ENCODE data around the gene TRIP10. TPM values are rescaled to one million over a fixed set of nuclear protein-coding genes. Genes with fewer than 3 reads are reported as not detected.
"Not testable (repeated sequence)": the region's sequence is repeated elsewhere in the genome, so short reads cannot be mapped to it uniquely, and the experiment has no call there.

The TRIP10 gene
- total and polyA plus RNA-seq, 5 donors from 2014 or later, result 0.37 to 2.6 (median 0.44) TPM; not detected in 1

DNA sequence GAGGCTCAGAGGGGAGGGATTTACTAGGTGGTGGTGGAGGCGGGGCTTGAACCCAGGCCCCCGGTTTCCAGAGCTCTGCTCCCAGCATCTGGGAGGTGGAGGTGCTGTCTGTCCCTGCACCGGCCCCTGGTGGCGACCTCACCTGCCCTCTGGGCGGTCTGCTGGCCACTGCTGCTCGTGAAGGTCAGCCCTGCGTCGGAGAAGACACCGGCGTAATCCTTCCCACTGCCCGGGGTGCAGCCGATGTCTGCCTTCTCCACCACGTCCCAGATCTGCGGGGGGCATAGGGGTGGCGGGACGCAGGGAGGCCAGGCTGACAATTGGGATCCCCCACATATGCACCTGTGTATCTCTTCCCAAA, 31.8 kb upstream of the TRIP10 start:
- H3K27ac Mint-ChIP-seq, result no peak overlapping the region
- H3K4me1 Mint-ChIP-seq, result peaks cover 0 to 21% (median 5%) of the 10 kb centered on the region in 4 donors

GRCh38 chr19:6708346-6708745, 31.1 kb upstream of the TRIP10 start:
- Histone ChIP-seq H3K27me3 (ENCODE audit: control insufficient read depth, insufficient read depth, low read length) (peaks cover 5% of the 10 kb centered on the region), H3K36me3 (ENCODE audit: control insufficient read depth, insufficient read depth, low read length) (no peaks in the 10 kb centered on the region), H3K4me1 (ENCODE audit: control insufficient read depth, insufficient read depth, low read length, poor library complexity, severe bottlenecking) (peaks cover 6% of the 10 kb centered on the region), H3K27ac (ENCODE audit: insufficient read depth, low read length, poor library complexity, severe bottlenecking) (no peak overlapping the region), H3K9me3 (ENCODE audit: control insufficient read depth in 2 of 2, low read length in 2 of 2) (no peaks in the 10 kb centered on the region), H3K4me3 (ENCODE audit: low read depth, low read length) (no peak overlapping the region)
- H3K36me3 Mint-ChIP-seq, result no peaks in the 10 kb centered on the region
- H3K27me3 Mint-ChIP-seq, result peaks cover 40% of the 10 kb centered on the region
- no peak overlapping the region for H3K4me3 Mint-ChIP-seq
- peaks cover 0 to 21% (median 5%) of the 10 kb centered on the region in 4 donors for H3K4me1 Mint-ChIP-seq
- no peak for ATAC-seq (ENCODE audit: low read depth in 2 of 2)
- H3K9me3 Mint-ChIP-seq, result peaks cover 0 to 5% (median 0%) of the 10 kb centered on the region in 7 donors
- DNase-seq, result no peak
- H3K27ac Mint-ChIP-seq, result no peak overlapping the region

More for the DNA sequence above, 31.8 kb upstream of the TRIP10 start:
- Mint-ChIP-seq H3K27me3 (peaks cover 40% of the 10 kb centered on the region), H3K9me3 (peaks cover 0 to 5% (median 0%) of the 10 kb centered on the region in 7 donors), H3K4me3 (no peak overlapping the region), H3K36me3 (no peaks in the 10 kb centered on the region)
- ATAC-seq (ENCODE audit: low read depth in 2 of 2) (no peak), DNase-seq (no peak)
- Histone ChIP-seq H3K4me1 (ENCODE audit: control insufficient read depth, insufficient read depth, low read length, poor library complexity, severe bottlenecking) (peaks cover 6% of the 10 kb centered on the region), H3K27ac (ENCODE audit: insufficient read depth, low read length, poor library complexity, severe bottlenecking) (no peak overlapping the region), H3K36me3 (ENCODE audit: control insufficient read depth, insufficient read depth, low read length) (no peaks in the 10 kb centered on the region), H3K4me3 (ENCODE audit: low read depth, low read length) (no peak overlapping the region), H3K9me3 (ENCODE audit: control insufficient read depth in 2 of 2, low read length in 2 of 2) (no peaks in the 10 kb centered on the region), H3K27me3 (ENCODE audit: control insufficient read depth, insufficient read depth, low read length) (peaks cover 5% of the 10 kb centered on the region)

- not testable (repeated sequence) for H3K27ac ChIP-seq (ENCODE audit: insufficient read depth, low read length, poor library complexity, severe bottlenecking); H3K4me3 Mint-ChIP-seq; H3K27ac Mint-ChIP-seq; H3K4me1 ChIP-seq (ENCODE audit: control insufficient read depth, insufficient read depth, low read length, poor library complexity, severe bottlenecking); DNase-seq; H3K27me3 ChIP-seq (ENCODE audit: control insufficient read depth, insufficient read depth, low read length); H3K36me3 ChIP-seq (ENCODE audit: control insufficient read depth, insufficient read depth, low read length); H3K9me3 ChIP-seq (ENCODE audit: control insufficient read depth in 2 of 2, low read length in 2 of 2); H3K4me3 ChIP-seq (ENCODE audit: low read depth, low read length); H3K9me3 Mint-ChIP-seq; ATAC-seq (ENCODE audit: low read depth in 2 of 2); H3K36me3 Mint-ChIP-seq
- peaks cover 40% of the 10 kb centered on the region for H3K27me3 Mint-ChIP-seq
- H3K4me1 Mint-ChIP-seq, result peaks cover 0 to 21% (median 5%) of the 10 kb centered on the region in 4 donors
These were observed 30.6 kb upstream of the TRIP10 start for GRCh38 chr19:6708913-6709312.

DNA sequence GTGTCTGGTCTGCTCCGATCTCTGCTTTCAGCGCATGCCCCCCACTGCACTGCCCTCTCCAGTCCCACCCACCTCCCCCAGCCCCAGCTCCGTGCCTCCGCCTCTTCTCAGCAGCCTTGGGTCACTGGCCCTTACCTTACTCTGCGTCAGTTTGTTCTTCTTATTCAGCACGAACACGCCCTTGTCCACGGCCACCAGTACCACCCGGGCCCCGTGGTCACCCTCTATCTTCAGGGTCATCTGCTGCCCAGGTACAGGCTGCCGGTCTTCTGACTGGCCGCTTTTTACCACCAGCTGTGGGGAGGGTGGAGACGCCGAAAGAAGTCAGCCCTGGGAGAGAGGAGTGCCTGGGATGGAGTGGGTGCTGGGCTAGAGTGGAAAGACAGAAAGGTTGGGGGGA, 29.9 kb upstream of the TRIP10 start:
- Mint-ChIP-seq H3K27ac (no peak overlapping the region), H3K9me3 (peaks cover 0 to 5% (median 0%) of the 10 kb centered on the region in 7 donors)

DNA sequence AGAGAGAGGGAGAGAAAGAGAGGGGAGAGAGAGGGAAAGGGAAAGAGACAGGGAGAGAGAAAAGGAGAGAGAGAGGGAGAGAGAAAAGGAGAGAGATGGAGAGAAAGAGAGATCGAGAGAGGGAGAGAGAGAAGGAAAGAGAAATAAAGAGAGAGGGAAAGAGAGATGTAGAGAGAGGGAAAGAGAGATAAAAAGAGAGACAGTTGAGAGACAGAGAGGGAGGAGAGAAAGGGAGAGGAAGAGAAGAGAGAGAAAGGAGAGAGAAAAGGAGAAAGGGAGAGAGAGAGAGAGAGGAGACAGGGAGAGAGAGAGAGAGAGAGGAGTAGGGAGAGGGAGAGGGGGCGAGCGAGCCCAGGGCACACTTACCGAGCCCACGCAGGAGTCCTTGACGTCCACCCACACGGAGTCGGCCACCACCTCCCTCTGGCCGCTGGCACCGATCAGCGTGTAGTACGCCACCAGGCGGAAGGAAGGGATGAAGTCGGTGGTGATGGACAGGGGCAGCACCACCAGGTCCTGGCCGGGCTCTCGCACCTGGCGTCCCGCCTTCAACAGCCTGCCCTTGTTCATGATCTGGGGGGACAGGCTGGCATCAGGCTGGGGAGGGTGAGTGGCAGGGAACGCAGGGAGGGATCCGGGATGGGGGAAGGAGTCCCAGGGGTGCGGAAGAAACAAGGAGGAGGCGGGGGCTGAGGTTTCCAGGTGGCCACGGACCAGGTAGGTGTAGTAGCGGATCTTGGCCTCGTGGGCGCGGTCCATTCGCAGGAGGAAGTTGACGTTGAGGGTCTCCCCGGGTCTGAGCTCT, 29.0 kb upstream of the TRIP10 start:
- Mint-ChIP-seq H3K36me3 (no peaks in the 10 kb centered on the region), H3K4me3 (no peak overlapping the region), H3K27ac (no peak overlapping the region), H3K9me3 (peaks cover 0 to 5% (median 0%) of the 10 kb centered on the region in 7 donors), H3K27me3 (peaks cover 40% of the 10 kb centered on the region), H3K4me1 (peaks cover 0 to 21% (median 5%) of the 10 kb centered on the region in 4 donors)
- Histone ChIP-seq H3K36me3 (ENCODE audit: control insufficient read depth, insufficient read depth, low read length) (no peaks in the 10 kb centered on the region), H3K27me3 (ENCODE audit: control insufficient read depth, insufficient read depth, low read length) (peaks cover 5% of the 10 kb centered on the region), H3K4me1 (ENCODE audit: control insufficient read depth, insufficient read depth, low read length, poor library complexity, severe bottlenecking) (peaks cover 6% of the 10 kb centered on the region), H3K4me3 (ENCODE audit: low read depth, low read length) (no peak overlapping the region), H3K9me3 (ENCODE audit: control insufficient read depth in 2 of 2, low read length in 2 of 2) (no peaks in the 10 kb centered on the region), H3K27ac (ENCODE audit: insufficient read depth, low read length, poor library complexity, severe bottlenecking) (no peak overlapping the region)
- ATAC-seq (ENCODE audit: low read depth in 2 of 2), result no peak
- DNase-seq, result no peak

More for the DNA sequence above, 29.9 kb upstream of the TRIP10 start:
- no peak for DNase-seq
- Histone ChIP-seq H3K4me1 (ENCODE audit: control insufficient read depth, insufficient read depth, low read length, poor library complexity, severe bottlenecking) (peaks cover 6% of the 10 kb centered on the region), H3K27me3 (ENCODE audit: control insufficient read depth, insufficient read depth, low read length) (peaks cover 5% of the 10 kb centered on the region), H3K36me3 (ENCODE audit: control insufficient read depth, insufficient read depth, low read length) (no peaks in the 10 kb centered on the region), H3K27ac (ENCODE audit: insufficient read depth, low read length, poor library complexity, severe bottlenecking) (no peak overlapping the region), H3K4me3 (ENCODE audit: low read depth, low read length) (no peak overlapping the region), H3K9me3 (ENCODE audit: control insufficient read depth in 2 of 2, low read length in 2 of 2) (no peaks in the 10 kb centered on the region)
- no peak for ATAC-seq (ENCODE audit: low read depth in 2 of 2)
- Mint-ChIP-seq H3K4me3 (no peak overlapping the region), H3K27me3 (peaks cover 40% of the 10 kb centered on the region), H3K4me1 (peaks cover 0 to 21% (median 5%) of the 10 kb centered on the region in 4 donors), H3K36me3 (no peaks in the 10 kb centered on the region)

DNA sequence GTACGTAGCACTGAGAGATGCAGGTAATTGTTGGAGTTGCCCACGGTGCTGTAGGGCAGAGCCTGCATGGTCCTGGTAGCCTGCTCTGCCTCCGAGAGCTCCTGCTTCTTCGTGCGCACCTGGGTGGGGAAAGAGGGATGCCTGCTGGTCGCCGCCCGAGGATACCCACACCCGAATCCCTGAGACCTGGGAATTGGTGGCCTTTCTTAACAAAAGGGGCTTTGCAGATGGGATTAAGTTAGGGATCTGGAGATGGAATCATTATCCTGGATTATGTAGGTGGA, 28.5 kb upstream of the TRIP10 start:
- Mint-ChIP-seq H3K4me1 (peaks cover 0 to 21% (median 5%) of the 10 kb centered on the region in 4 donors), H3K27ac (no peak overlapping the region)

DNA sequence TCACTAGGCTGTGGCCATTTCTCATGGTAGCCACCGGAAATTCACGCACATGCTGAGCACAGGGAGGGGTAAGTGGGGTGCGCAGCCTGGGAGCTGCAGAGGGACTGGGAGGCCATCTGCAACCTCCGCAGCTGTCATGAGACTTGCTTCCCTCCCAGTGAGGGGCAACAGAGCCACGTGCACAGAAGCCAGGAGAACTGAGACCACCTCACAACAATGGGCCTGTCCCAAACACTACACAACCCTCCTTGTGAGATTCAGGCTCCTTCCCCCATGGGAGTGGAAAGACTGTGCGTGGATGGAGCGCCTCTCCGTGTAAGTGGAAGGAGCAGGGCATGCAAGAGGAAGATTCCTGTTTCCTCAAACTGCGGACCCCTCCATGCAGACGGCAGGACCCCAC, 27.9 kb upstream of the TRIP10 start:
- Histone ChIP-seq H3K27ac (ENCODE audit: insufficient read depth, low read length, poor library complexity, severe bottlenecking) (no peak overlapping the region), H3K27me3 (ENCODE audit: control insufficient read depth, insufficient read depth, low read length) (peaks cover 5% of the 10 kb centered on the region), H3K36me3 (ENCODE audit: control insufficient read depth, insufficient read depth, low read length) (no peaks in the 10 kb centered on the region), H3K4me1 (ENCODE audit: control insufficient read depth, insufficient read depth, low read length, poor library complexity, severe bottlenecking) (peaks cover 6% of the 10 kb centered on the region), H3K9me3 (ENCODE audit: control insufficient read depth in 2 of 2, low read length in 2 of 2) (no peaks in the 10 kb centered on the region), H3K4me3 (ENCODE audit: low read depth, low read length) (no peak overlapping the region)
- Mint-ChIP-seq H3K4me1 (peaks cover 0 to 21% (median 5%) of the 10 kb centered on the region in 4 donors), H3K36me3 (no peaks in the 10 kb centered on the region), H3K9me3 (peaks cover 0 to 5% (median 0%) of the 10 kb centered on the region in 7 donors), H3K4me3 (no peak overlapping the region), H3K27me3 (peaks cover 45% of the 10 kb centered on the region), H3K27ac (no peak overlapping the region)
- DNase-seq (no peak), ATAC-seq (ENCODE audit: low read depth in 2 of 2) (no peak)

More for the DNA sequence above, 28.5 kb upstream of the TRIP10 start:
- Histone ChIP-seq H3K4me1 (ENCODE audit: control insufficient read depth, insufficient read depth, low read length, poor library complexity, severe bottlenecking) (peaks cover 6% of the 10 kb centered on the region), H3K36me3 (ENCODE audit: control insufficient read depth, insufficient read depth, low read length) (no peaks in the 10 kb centered on the region), H3K27ac (ENCODE audit: insufficient read depth, low read length, poor library complexity, severe bottlenecking) (no peak overlapping the region), H3K27me3 (ENCODE audit: control insufficient read depth, insufficient read depth, low read length) (peaks cover 5% of the 10 kb centered on the region), H3K9me3 (ENCODE audit: control insufficient read depth in 2 of 2, low read length in 2 of 2) (no peaks in the 10 kb centered on the region), H3K4me3 (ENCODE audit: low read depth, low read length) (no peak overlapping the region)
- Mint-ChIP-seq H3K36me3 (no peaks in the 10 kb centered on the region), H3K9me3 (peaks cover 0 to 5% (median 0%) of the 10 kb centered on the region in 7 donors), H3K27me3 (peaks cover 40% of the 10 kb centered on the region), H3K4me3 (no peak overlapping the region)
- ATAC-seq (ENCODE audit: low read depth in 2 of 2), result no peak
- DNase-seq, result no peak

DNA sequence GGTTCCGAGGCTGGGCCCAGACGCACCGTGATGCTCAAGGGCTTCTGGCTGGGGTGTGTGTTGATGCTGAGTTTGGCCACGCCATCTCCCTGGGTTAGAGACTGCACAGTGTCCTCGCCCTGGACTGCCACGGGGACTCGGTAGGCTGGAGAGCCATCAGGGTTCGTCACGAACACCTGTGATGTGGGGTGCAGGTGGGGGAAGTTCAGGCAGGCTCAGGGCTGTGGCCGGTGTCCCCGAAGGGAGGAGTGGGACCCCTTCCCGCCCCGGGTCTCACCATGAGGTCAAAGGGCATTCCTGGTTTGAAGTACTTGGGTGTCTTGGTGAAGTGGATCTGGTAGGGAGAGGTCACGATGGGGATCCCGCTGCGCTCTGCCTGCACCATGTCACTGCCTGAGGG, 27.2 kb upstream of the TRIP10 start:
- no peaks in the 10 kb centered on the region for H3K36me3 ChIP-seq (ENCODE audit: control insufficient read depth, insufficient read depth, low read length)
- ATAC-seq (ENCODE audit: low read depth in 2 of 2), result no peak
- H3K36me3 Mint-ChIP-seq, result no peaks in the 10 kb centered on the region

More for the DNA sequence above, 27.2 kb upstream of the TRIP10 start:
- Histone ChIP-seq H3K4me1 (ENCODE audit: control insufficient read depth, insufficient read depth, low read length, poor library complexity, severe bottlenecking) (peaks cover 6% of the 10 kb centered on the region), H3K4me3 (ENCODE audit: low read depth, low read length) (no peak overlapping the region), H3K9me3 (ENCODE audit: control insufficient read depth in 2 of 2, low read length in 2 of 2) (no peaks in the 10 kb centered on the region), H3K27ac (ENCODE audit: insufficient read depth, low read length, poor library complexity, severe bottlenecking) (no peak overlapping the region), H3K27me3 (ENCODE audit: control insufficient read depth, insufficient read depth, low read length) (peaks cover 5% of the 10 kb centered on the region)
- Mint-ChIP-seq H3K27me3 (peaks cover 47% of the 10 kb centered on the region), H3K27ac (no peak overlapping the region), H3K4me3 (no peak overlapping the region), H3K4me1 (peaks cover 0 to 21% (median 5%) of the 10 kb centered on the region in 4 donors), H3K9me3 (peaks cover 0 to 5% (median 0%) of the 10 kb centered on the region in 7 donors)
- DNase-seq, result no peak

All from CD4-positive, CD25-positive, alpha-beta regulatory T cell (primary cell).